ENCODE results near the gene SKP1.

The SKP1 gene

GRCh38 chr5:134176511-134177368 lies at the start of gene SKP1 (continued):
- no peak for TF ChIP-seq ZNF518A (tag by site-specific recombination; conservative IDR thresholded peaks at IDR 0.05; ENCODE audit: low read depth)
- TF ChIP-seq ZNF792 (tag by site-specific recombination; IDR thresholded peaks at IDR 0.05): no peak
- TF ChIP-seq ZNF701 (tag by site-specific recombination; IDR thresholded peaks at IDR 0.05): no peak
- no peak for TF ChIP-seq ZNF664 (tag by site-specific recombination; IDR thresholded peaks at IDR 0.05)
- no peak for TF ChIP-seq GLIS1 (tag by site-specific recombination; IDR thresholded peaks at IDR 0.05)
- no peak for TF ChIP-seq TSHZ1 (tag by site-specific recombination; IDR thresholded peaks at IDR 0.05; ENCODE audit: borderline replicate concordance)
- TF ChIP-seq GFI1B (tag by site-specific recombination; IDR thresholded peaks at IDR 0.05): no peak
- peak; percentile 82 for TF ChIP-seq ZBTB20 (tag by site-specific recombination; IDR thresholded peaks at IDR 0.05)
- no peak for TF ChIP-seq GLI2 (tag by site-specific recombination; IDR thresholded peaks at IDR 0.05; ENCODE audit: borderline replicate concordance, low read depth)
- TF ChIP-seq ZBTB11 (tag by site-specific recombination; conservative IDR thresholded peaks at IDR 0.05; ENCODE audit: low read depth): peak; percentile 29
- TF ChIP-seq ZSCAN5A (tag by site-specific recombination; IDR thresholded peaks at IDR 0.05): peak; percentile 79; the same call in 1 of the 2 replicates
- no peak for TF ChIP-seq ZNF311 (tag by site-specific recombination; IDR thresholded peaks at IDR 0.05; ENCODE audit: borderline replicate concordance)
- TF ChIP-seq ZBTB17 (tag by site-specific recombination; IDR thresholded peaks at IDR 0.05): peak; percentile 80
- TF ChIP-seq ZNF654 (tag by site-specific recombination; IDR thresholded peaks at IDR 0.05; ENCODE audit: low read depth): no peak
- TF ChIP-seq HOXA7 (CRISPR knock-in tag; IDR thresholded peaks at IDR 0.05; ENCODE audit: borderline replicate concordance): 0 out of 2 replicates have a peak, but pooled peaks have one; percentile 76
- peak; percentile 46; the same call in 1 of the 2 replicates for TF ChIP-seq KLF10 (tag by site-specific recombination; IDR thresholded peaks at IDR 0.05)
- no peak for TF ChIP-seq ZNF777 (tag by site-specific recombination; IDR thresholded peaks at IDR 0.05; ENCODE audit: borderline replicate concordance)
- TF ChIP-seq ZNF561 (tag by site-specific recombination; IDR thresholded peaks at IDR 0.05; ENCODE audit: borderline replicate concordance): peak; percentile 92
- peak; percentile 39; the same call in 1 of the 2 replicates for TF ChIP-seq KLF1 (tag by site-specific recombination; IDR thresholded peaks at IDR 0.05)
- TF ChIP-seq ZNF776 (tag by site-specific recombination; IDR thresholded peaks at IDR 0.05; ENCODE audit: borderline replicate concordance): no peak
- TF ChIP-seq SCRT2 (tag by site-specific recombination; IDR thresholded peaks at IDR 0.05): no peak; the same call in 1 of the 2 replicates
- peak; percentile 23; the same call in 1 of the 2 replicates for TF ChIP-seq ZIC2 (tag by site-specific recombination; IDR thresholded peaks at IDR 0.05)
- TF ChIP-seq ZNF121 (tag by site-specific recombination; IDR thresholded peaks at IDR 0.05): peak; percentile 99
- TF ChIP-seq ZNF350 (tag by site-specific recombination; IDR thresholded peaks at IDR 0.05): no peak
- TF ChIP-seq MEIS1 (CRISPR knock-in tag; IDR thresholded peaks at IDR 0.05; ENCODE audit: borderline replicate concordance): no peak
- peak; percentile 40; the same call in 1 of the 2 replicates for TF ChIP-seq GLIS2 (tag by site-specific recombination; IDR thresholded peaks at IDR 0.05)

All from HEK293 (cell line).